HUDEP-2 (cell line): ENCODE results near the gene ZNF155.

ENCODE experiments used
- DNase-seq, 76 experiments: peaks; one replicate each; lab custom pipeline; 2025; ENCODE audit not compliant: unreplicated experiment in 76 of 76; lab: John Stamatoyannopoulos, UW

The ZNF155 gene

DNA sequence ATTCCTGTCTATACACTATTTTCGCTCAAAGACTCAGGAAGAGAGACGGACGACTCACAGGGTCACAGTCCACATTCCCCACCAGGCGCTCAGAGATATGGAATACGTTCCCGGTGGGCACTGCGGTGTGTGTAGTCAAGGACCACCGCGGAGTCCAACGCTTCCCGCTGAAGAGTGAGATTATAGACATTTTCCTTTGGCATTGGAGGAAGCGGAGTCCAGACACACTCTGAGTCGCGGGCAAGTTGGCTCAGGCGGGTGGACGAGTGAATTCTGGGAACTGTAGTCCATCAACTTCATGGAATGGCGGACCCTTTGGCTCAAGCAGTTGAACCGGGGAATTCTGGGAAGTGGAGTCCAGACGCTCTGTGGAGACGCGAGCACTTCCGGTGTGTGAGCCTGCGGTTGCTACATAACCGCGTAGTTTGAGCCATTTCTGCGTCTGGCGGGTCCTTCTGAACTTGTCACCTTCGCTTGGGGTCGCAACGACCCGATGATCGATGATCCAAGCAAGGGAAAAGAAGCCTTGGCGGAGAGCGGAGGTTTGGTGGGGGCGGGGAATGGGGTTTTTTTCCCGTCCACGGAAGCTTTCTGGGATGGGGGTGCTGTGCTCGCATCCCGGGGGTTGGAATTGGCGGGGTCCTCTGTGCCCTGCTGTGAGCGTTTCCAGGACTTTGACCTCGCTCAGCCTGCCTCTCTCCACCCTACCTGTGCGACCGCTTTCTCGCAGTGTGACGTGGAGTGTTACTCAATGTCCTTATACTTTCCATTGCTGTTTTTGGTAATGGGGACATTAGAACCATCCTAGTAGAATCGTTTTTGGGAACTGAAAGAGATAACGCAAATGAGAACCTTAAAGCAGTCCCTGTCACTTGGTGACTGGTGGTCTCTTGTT lies 18.8 kb downstream of the ZNF155 start, which contains the start of gene ZNF230:
Gene ZNF230 (plus strand): TSS at position 392 of the 895 bp plus-strand sequence. CDS start 4,122 bp downstream, outside the sequence.
- peak in 75 of 76 experiments; percentile 32 to 97 (median 90) for DNase-seq

DNA sequence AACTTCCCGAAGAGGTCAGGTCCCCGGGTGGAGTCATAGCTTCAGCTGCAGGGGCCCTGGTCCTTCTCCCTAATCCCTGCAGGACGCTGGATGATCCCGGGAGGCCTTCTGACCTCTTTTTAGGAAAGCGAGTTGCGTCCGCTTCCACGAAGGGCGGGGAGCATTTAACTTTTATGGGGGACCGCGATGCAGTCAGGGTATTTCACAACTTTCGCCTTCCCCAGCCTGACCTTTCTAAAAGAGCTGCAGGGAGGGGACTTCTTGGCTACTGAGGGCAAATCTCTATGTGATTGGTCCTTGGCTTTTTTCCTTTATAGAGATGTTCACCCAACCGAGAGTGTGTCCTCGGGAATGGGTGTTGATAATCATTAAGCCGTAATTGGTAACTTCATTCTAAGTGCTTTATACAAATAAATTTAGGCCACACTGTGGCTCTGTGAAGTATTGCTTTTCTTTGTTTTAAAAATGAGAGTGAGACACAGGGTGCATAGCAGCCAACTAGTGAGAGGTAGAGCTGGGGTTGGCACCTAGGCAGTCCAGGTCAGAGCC lies 19.5 kb downstream of the ZNF155 start:
- DNase-seq, result peak in 9 of 76 experiments; percentile 2 to 41 (median 13)

DNA sequence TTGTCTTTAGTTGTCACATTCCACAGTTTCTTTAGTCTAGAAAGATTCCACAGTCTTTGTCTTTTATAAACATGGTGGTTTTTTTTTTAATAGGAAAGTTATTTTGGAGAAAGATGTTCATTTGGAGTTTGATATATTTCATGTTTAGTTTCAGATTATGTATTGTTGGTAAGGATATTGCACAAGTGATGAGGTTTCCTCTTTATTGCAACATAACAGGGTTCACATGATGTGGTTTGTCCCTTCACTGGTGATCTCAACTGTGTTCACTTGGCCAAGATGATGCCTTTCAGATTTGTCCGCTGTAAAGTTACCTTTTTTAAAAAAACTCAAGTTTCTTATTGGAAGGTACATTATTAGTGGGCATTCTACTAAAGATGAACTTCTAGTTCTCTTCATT lies 22.0 kb downstream of the ZNF155 start:
- no peak for DNase-seq

DNA sequence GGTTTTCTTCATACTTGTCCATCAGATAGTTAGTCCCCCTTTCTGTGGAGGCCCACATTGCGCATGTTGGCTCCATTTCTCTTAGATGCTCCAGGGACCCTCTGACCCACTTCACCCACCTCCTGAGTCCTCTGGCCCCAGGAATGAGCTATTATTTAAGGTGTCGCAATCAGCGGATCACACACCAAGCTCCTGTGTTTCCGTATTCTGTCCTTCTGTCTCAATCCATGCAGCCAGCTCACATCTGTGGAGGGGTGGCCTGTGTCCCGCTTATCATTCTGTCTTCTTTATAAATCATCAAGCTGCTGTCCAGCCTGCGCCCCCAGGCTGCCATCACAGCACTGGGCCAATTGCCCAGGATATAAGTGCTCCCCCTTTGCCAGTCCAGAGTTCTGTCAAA lies 23.5 kb downstream of the ZNF155 start:
- DNase-seq, result no peak

DNA sequence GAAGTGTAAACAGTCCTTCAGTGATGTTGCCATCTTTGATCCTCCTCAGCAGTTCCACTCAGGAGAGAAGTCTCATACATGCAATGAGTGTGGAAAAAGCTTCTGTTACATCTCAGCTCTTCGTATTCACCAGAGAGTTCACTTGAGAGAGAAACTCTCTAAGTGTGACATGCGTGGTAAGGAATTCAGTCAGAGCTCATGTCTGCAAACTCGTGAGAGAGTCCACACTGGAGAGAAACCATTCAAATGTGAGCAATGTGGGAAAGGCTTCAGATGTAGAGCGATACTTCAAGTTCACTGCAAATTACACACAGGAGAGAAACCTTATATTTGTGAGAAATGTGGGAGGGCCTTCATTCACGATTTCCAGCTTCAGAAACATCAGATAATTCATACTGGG lies 26.5 kb downstream of the ZNF155 start:
- DNase-seq, result no peak

DNA sequence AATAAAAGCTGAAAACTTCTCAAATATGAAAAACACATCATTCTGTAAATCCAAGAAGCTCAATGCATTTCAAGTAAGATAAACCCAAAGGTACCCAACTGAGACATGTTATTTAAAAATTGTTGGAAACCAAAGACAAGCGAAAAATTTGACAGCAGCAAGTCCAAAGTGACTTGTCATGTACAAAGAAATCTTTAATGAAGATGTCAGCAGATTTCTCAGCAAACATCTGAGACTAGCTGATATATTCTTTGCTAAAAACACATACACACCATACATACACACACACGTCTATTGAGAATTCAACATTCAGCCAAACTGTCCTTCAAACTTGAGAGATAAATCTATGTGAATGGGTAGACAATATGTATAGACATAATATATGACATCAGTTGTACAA lies 35.5 kb downstream of the ZNF155 start:
- no peak for DNase-seq

DNA sequence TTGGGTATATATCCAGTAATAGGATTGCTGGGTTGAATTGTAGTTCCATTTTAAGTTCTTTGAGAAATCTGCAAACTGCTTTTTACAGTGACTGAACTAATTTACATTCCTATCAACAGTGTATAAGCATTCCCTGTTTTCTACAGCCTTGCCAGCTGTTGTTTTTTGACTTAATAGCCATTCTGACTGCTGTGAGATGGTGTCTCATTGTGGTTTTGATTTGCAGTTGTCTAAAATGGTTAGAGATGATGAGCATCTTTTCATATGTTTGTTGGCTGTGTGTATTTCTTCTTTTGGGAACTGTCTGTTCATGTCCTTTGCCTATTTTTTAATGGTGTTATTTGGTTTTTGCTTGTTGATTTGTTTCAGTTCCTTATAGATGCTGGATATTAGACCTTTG lies 37.2 kb downstream of the ZNF155 start:
- no peak for DNase-seq

DNA sequence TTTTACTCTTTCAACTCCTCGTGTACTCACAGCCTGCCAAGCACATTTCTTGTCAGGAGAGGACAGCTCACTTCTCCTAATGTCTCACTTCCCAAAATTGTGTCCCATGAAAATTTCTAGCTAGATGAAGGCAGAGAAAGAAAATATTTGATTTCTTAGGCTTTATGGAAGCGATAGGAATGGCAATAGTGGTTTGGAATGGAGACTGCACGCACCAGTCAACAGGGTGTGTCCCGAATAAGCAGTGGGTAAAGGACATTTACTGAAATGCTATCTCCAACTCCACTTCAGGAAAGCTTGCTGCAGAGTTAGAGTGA lies 40.9 kb downstream of the ZNF155 start:
- DNase-seq, result no peak

DNA sequence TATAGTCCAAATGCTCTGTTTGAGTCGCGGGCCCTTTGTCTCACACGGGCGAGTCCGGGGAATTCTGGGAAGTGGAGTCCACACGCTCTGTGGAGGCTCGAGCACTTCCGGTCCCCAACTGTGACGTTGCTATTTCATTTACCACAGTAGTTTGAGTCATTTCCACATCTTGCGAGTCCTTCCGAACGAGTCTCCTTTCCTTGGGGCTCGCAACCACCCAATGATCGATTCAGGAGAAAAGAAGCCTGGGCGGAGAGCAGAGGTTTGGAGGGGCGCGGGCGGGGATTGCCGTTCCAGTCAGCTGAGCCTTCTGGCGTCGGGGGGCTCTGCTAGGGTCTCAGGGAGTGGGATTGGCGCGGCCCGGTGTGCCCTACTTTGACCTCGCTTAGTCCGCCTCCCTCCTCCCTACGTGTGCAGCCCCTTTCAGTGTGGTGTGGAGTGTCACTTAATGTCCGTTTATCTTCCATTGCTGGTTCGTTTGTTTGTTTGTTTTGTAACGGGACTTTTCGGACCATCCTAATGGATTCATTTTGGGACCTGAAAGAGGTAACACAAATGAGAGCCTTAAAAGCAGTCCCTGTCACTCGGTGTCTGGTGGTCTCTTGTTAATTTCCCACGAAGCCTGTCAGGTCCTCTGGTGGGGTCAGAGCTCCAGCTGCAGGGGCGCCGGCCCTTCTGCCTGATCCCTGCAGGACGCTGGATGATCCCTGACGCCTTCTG lies 41.4 kb downstream of the ZNF155 start, which contains the start of gene ZNF222:
Gene ZNF222 (plus strand): TSS at position 163 of the 720 bp plus-strand sequence. CDS start 58 bp downstream, at position 221.
- DNase-seq, result peak in 73 of 76 experiments; percentile 9 to 86 (median 68)

DNA sequence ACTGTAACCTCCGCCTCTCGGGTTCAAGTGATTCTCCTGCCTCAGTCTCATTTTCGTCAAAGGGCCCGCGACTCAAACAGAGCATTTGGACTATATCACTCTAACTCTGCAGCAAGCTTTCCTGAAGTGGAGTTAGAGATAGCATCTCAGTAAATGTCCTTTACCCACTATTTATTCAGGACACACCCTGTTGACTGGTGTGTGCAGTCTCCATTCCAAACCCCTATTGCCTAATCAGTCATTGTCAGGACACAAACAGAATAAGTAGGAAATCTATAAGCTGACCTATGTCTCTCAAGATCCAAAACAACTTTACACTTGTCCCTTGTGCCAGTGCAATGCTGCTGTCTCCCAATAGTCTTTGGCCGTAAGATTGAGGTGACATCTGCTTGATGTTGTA lies 42.6 kb downstream of the ZNF155 start:
- peak in 1 of 76 experiments; percentile 15 for DNase-seq

DNA sequence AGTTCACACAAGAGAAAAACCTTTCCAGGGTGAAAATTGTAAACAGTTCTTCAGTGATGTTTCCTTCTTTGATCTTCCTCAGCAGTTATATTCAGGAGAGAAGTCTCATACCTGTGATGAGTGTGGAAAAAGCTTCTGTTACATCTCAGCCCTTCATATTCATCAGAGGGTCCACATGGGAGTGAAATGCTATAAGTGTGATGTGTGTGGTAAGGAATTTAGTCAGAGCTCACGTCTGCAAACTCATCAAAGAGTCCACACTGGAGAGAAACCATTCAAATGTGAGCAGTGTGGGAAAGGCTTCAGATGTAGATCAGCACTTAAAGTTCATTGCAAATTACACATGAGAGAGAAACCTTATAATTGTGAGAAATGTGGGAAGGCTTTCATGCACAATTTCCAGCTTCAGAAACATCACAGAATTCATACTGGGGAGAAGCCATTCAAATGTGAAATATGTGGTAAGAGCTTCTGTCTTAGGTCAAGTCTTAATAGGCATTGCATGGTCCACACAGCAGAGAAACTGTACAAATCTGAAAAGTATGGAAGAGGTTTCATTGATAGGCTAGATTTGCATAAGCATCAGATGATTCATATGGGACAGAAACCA lies 48.1 kb downstream of the ZNF155 start:
- DNase-seq, result no peak

DNA sequence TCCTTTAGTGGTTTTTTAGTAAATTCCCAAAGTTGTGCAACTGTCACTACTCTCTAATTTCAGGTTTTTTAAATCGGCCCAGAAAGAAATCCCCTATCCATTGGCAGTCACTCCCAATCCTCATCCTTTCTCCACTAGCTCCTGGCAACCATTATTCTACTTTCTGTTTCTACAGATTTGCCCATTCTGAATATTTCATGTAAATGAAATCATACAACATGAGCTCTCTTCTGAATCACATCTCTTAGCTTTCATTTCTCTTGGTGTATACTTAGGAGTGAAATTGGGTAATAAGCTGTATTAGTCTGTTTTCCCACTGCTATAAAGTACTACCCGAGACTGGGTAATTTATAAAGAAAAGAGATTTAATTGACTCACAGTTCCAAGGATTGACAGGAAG lies 58.2 kb downstream of the ZNF155 start:
- DNase-seq, result no peak
